Liver (tissue), 9 donors: Measurements from ENCODE around the gene ZNF14. TPM values are rescaled to one million over a fixed set of nuclear protein-coding genes. Genes with fewer than 3 reads are reported as not detected.

Source experiments
- DNase-seq: peaks from one replicate; pipeline ENCODE4 v3.0.0-alpha.2; 2017; ENCODE audit warnings: low spot score
- H3K27ac ChIP-seq, 2 donors: one replicate each; pipeline ENCODE4 v1.7.0; 2013; ENCODE audit warnings: inconsistent platforms in 2 of 2, low read length in 2 of 2, control low read depth in 1 of 2, low read depth in 1 of 2, mild to moderate bottlenecking in 1 of 2
- H3K27me3 ChIP-seq, 4 donors: one replicate each; pipeline versions ENCODE4 v1.6.1 to v1.7.0; 2013; ENCODE audit warnings: low read length in 3 of 4, inconsistent platforms in 1 of 4, mild to moderate bottlenecking in 1 of 4, moderate library complexity in 1 of 4; ENCODE audit not compliant: control insufficient read depth in 4 of 4, insufficient read depth in 4 of 4
- H3K36me3 ChIP-seq, 4 donors: one replicate each; pipeline versions ENCODE4 v1.6.1 to v1.7.0; 2013; ENCODE audit warnings: low read length in 3 of 4, mild to moderate bottlenecking in 3 of 4, low read depth in 1 of 4, moderate library complexity in 1 of 4; ENCODE audit not compliant: control insufficient read depth in 4 of 4, insufficient read depth in 3 of 4
- H3K4me1 ChIP-seq, 4 donors: one replicate each; pipeline versions ENCODE4 v1.6.1 to v1.7.0; 2013; ENCODE audit warnings: low read length in 3 of 4, mild to moderate bottlenecking in 3 of 4, moderate library complexity in 1 of 4; ENCODE audit not compliant: control insufficient read depth in 4 of 4, insufficient read depth in 4 of 4
- H3K4me3 ChIP-seq, 3 donors: one replicate each; pipeline versions ENCODE4 v1.6.1 to v1.7.0; 2013; ENCODE audit warnings: low read length in 3 of 3, control low read depth in 1 of 3, low read depth in 1 of 3, mild to moderate bottlenecking in 1 of 3
- H3K9ac ChIP-seq, 2 donors: one replicate each; pipeline ENCODE4 v1.7.0; 2013; ENCODE audit warnings: low read length in 2 of 2, mild to moderate bottlenecking in 2 of 2, moderate library complexity in 2 of 2, control low read depth in 1 of 2, low read depth in 1 of 2
- H3K9me3 ChIP-seq, 4 donors: one replicate each; pipeline versions ENCODE4 v1.6.1 to v1.7.0; 2013; ENCODE audit warnings: low read length in 3 of 4; ENCODE audit not compliant: control insufficient read depth in 4 of 4
- ATF3 ChIP-seq: IDR thresholded peaks from 2 replicates; pipeline ENCODE4 v1.6.1; 2016; ENCODE audit warnings: antibody characterized with exemption
- CTCF ChIP-seq: fragments of 150-350 bp; IDR thresholded peaks from 2 replicates; pipeline ENCODE4 v1.5.1; 2017; ENCODE audit warnings: improper control_type of control experiment, low read depth, low read length; ENCODE audit not compliant: missing input control
- EGR1 ChIP-seq, 2 donors: IDR thresholded peaks; 2 replicates each; pipeline ENCODE4 v1.6.1; 2016 to 2018; ENCODE audit warnings: antibody characterized with exemption in 2 of 2, low read depth in 2 of 2
- FOXA1 ChIP-seq: IDR thresholded peaks from 2 replicates; pipeline ENCODE4 v1.6.1; 2016; ENCODE audit warnings: antibody characterized with exemption
- FOXA2 ChIP-seq: IDR thresholded peaks from 2 replicates; pipeline ENCODE4 v1.6.1; 2016; ENCODE audit warnings: antibody characterized with exemption
- GABPA ChIP-seq, 2 donors: IDR thresholded peaks in 1 of 2; conservative IDR thresholded peaks in 1 of 2; 2 replicates each; pipeline ENCODE4 v1.6.1; 2016; ENCODE audit warnings: antibody characterized with exemption in 2 of 2, mild to moderate bottlenecking in 1 of 2, moderate library complexity in 1 of 2
- HNF4A ChIP-seq, 2 donors: conservative IDR thresholded peaks; 2 replicates each; pipeline ENCODE4 v1.6.1; 2016; ENCODE audit warnings: antibody characterized with exemption in 2 of 2, mild to moderate bottlenecking in 2 of 2
- HNF4G ChIP-seq: IDR thresholded peaks from 2 replicates; pipeline ENCODE4 v1.6.1; 2016; ENCODE audit warnings: antibody characterized with exemption
- JUND ChIP-seq, 2 donors: IDR thresholded peaks; 2 replicates each; pipeline ENCODE4 v1.6.1; 2016; ENCODE audit warnings: antibody characterized with exemption in 2 of 2
- MAX ChIP-seq: IDR thresholded peaks from 2 replicates; pipeline ENCODE4 v1.6.1; 2016; ENCODE audit warnings: antibody characterized with exemption
- NR2F2 ChIP-seq: IDR thresholded peaks from 2 replicates; pipeline ENCODE4 v1.6.1; 2016; ENCODE audit warnings: antibody characterized with exemption
- RAD21 ChIP-seq, 2 donors: IDR thresholded peaks; 2 replicates each; pipeline ENCODE4 v1.6.1; 2016; ENCODE audit warnings: antibody characterized with exemption in 2 of 2, mild to moderate bottlenecking in 2 of 2
- REST ChIP-seq: IDR thresholded peaks from 2 replicates; pipeline ENCODE4 v1.6.1; 2016; ENCODE audit warnings: antibody characterized with exemption, mild to moderate bottlenecking
- RXRA ChIP-seq, 2 donors: IDR thresholded peaks; 2 replicates each; pipeline ENCODE4 v1.6.1; 2017 to 2018; ENCODE audit warnings: antibody characterized with exemption in 2 of 2, mild to moderate bottlenecking in 1 of 2
- SP1 ChIP-seq: IDR thresholded peaks from 2 replicates; pipeline ENCODE4 v1.6.1; 2018; ENCODE audit warnings: antibody characterized with exemption, mild to moderate bottlenecking
- TAF1 ChIP-seq: conservative IDR thresholded peaks from 2 replicates; pipeline ENCODE4 v1.6.1; 2016; ENCODE audit warnings: antibody characterized with exemption, mild to moderate bottlenecking
- YY1 ChIP-seq: IDR thresholded peaks from 2 replicates; pipeline ENCODE4 v1.6.1; 2016; ENCODE audit warnings: antibody characterized with exemption, mild to moderate bottlenecking
- ZBTB33 ChIP-seq: IDR thresholded peaks from 2 replicates; pipeline ENCODE4 v1.6.1; 2016; ENCODE audit warnings: antibody characterized with exemption
- WGBS: extraction: QIAGEN DNeasy Blood & Tissue Kit; methylation state at CpG from one replicate; pipeline ENCODE4 v1.1.7; 2013; 5-methylcytosine and 5-hydroxymethylcytosine counted together
- polyA plus RNA-seq, 2 donors: library from polyadenylated mRNA; stranded (reverse) in 1 of 2; unstranded in 1 of 2; fragments of 200-250 nt in 1 of 2; fragments of >200 nt in 1 of 2; fragmentation: Nextera tagmentation in 1 of 2; extraction: Ambion mirVana in 1 of 2; gene quantifications; one replicate each; pipeline versions ENCODE4 v1.2.1 to v1.2.3, GENCODE V29; 2013 to 2015
- total RNA-seq, 2 donors: library from RNA; depleted of rRNA; stranded (reverse); fragments of >200 nt; gene quantifications; one replicate each; pipeline ENCODE4 v1.2.3, GENCODE V29; 2014
- donor health status: healthy.
- donor health status: healthy.
- donor health status: healthy.
- donor health status: healthy.
- donor health status: healthy.

Gene ZNF14
- total and polyA plus RNA-seq, 4 donors: 0.28 to 2.6 (median 0.90) TPM

GRCh38 chr19:19663256-19664120, 69.4 kb downstream of the ZNF14 start, which contains the start of gene ATP13A1:
ATP13A1 (minus strand) TSS chr19:19663676; CDS start chr19:19663666, 10 bp downstream.
- Histone ChIP-seq H3K9me3 (no peaks in the 10 kb centered on the region), H3K27me3 (no peaks in the 10 kb centered on the region), H3K27ac (peak within 1 kb of the TSS; percentile 98), H3K9ac (peak within 1 kb of the TSS; percentile 62 to 99), H3K4me1 (peaks cover 4 to 25% (median 22%) of the 10 kb centered on the region in 4 donors), H3K4me3 (peak within 1 kb of the TSS; percentile 97 to 99 (median 99)), H3K36me3 (peaks cover 2 to 11% (median 5%) of the 10 kb centered on the region in 4 donors)
- TF ChIP-seq RXRA (IDR thresholded peaks at IDR 0.05) (peak in 1 of 2 donors; percentile 76), RAD21 (IDR thresholded peaks at IDR 0.05) (peak in 1 of 2 donors; percentile 52), EGR1 (IDR thresholded peaks at IDR 0.05; ENCODE audit: low read depth in 2 of 2) (peak; percentile 95 to 98), FOXA1 (no peak), FOXA2 (no peak), MAX (no peak), GABPA (IDR thresholded peaks at IDR 0.05 in 1 of 2, conservative IDR thresholded peaks at IDR 0.05 in 1 of 2) (peak; percentile 78 to 93), NR2F2 (peak; percentile 69), TAF1 (no peak), REST (peak; percentile 43), SP1 (peak; percentile 71), YY1 (peak; percentile 99), CTCF (no peak), ZBTB33 (no peak), HNF4G (no peak), JUND (IDR thresholded peaks at IDR 0.05) (no peak), HNF4A (conservative IDR thresholded peaks at IDR 0.05) (peak; percentile 8 to 40), ATF3 (no peak)
- under 1% methylated on average over 85 of the region's 85 CpGs for WGBS
- DNase-seq: peak; percentile 95
